ENCODE data around the gene FGF12.

- TF ChIP-seq, protein P1, sequence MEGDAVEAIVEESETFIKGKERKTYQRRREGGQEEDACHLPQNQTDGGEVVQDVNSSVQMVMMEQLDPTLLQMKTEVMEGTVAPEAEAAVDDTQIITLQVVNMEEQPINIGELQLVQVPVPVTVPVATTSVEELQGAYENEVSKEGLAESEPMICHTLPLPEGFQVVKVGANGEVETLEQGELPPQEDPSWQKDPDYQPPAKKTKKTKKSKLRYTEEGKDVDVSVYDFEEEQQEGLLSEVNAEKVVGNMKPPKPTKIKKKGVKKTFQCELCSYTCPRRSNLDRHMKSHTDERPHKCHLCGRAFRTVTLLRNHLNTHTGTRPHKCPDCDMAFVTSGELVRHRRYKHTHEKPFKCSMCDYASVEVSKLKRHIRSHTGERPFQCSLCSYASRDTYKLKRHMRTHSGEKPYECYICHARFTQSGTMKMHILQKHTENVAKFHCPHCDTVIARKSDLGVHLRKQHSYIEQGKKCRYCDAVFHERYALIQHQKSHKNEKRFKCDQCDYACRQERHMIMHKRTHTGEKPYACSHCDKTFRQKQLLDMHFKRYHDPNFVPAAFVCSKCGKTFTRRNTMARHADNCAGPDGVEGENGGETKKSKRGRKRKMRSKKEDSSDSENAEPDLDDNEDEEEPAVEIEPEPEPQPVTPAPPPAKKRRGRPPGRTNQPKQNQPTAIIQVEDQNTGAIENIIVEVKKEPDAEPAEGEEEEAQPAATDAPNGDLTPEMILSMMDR (IDR thresholded peaks at IDR 0.05): no peak
- no peak for TF ChIP-seq POLR2A (IDR thresholded peaks at IDR 0.05)
Observed at GRCh38 chr3:192645437-192645836, 81.9 kb downstream of the FGF12 start.
